GM12878 (cell line): ENCODE results near the gene PLXNB2.

Experiments used
- CREB1 ChIP-seq: IDR thresholded peaks from 2 replicates; pipeline ENCODE4 v1.6.1; 2012; ENCODE audit warnings: low read depth, mild to moderate bottlenecking, inconsistent platforms
- CTCF ChIP-seq, 3 experiments: IDR thresholded peaks in 2 of 3; conservative IDR thresholded peaks in 1 of 3; 2 replicates each; pipeline ENCODE4 v1.5.1; 2011; ENCODE audit warnings: low read depth in 3 of 3, low read length in 3 of 3, mild to moderate bottlenecking in 3 of 3, control low read depth in 2 of 3, moderate library complexity in 2 of 3, inconsistent platforms in 1 of 3, mixed read lengths in 1 of 3; ENCODE audit not compliant: control insufficient read depth in 2 of 3, insufficient read depth in 1 of 3; ENCODE audit errors: extremely low read depth in 1 of 3
- ELK1 ChIP-seq: IDR thresholded peaks from 2 replicates; pipeline ENCODE4 v1.6.1; 2012; ENCODE audit warnings: low read depth, low read length, improper control_type of control experiment
- GABPA ChIP-seq: IDR thresholded peaks from 2 replicates; pipeline ENCODE4 v1.6.1; 2014; ENCODE audit warnings: antibody characterized with exemption, low read depth, mild to moderate bottlenecking, inconsistent platforms
- NR2C2 ChIP-seq: IDR thresholded peaks from 2 replicates; pipeline ENCODE4 v1.6.1; 2011; ENCODE audit warnings: borderline replicate concordance, low read depth; ENCODE audit not compliant: control insufficient read depth, insufficient read length
- POLR2AphosphoS5 ChIP-seq: IDR thresholded peaks from 2 replicates; pipeline ENCODE4 v1.6.1; 2011; ENCODE audit warnings: mild to moderate bottlenecking, low read length, inconsistent platforms
- POU2F2 ChIP-seq: IDR thresholded peaks from 3 replicates; pipeline ENCODE4 v1.6.1; 2011; ENCODE audit warnings: low read depth, mild to moderate bottlenecking, low read length, borderline replicate concordance
- SMAD1 ChIP-seq: fragments of 450-650 bp; IDR thresholded peaks from 2 replicates; pipeline ENCODE4 v1.6.1; 2018; ENCODE audit warnings: mild to moderate bottlenecking, low read depth; ENCODE audit not compliant: partially characterized antibody
- SUZ12 ChIP-seq: fragments of 200-600 bp; sonication (generic); IDR thresholded peaks from one replicate; pipeline ENCODE4 v1.6.1; 2018; ENCODE audit warnings: antibody characterized with exemption, mild to moderate bottlenecking; ENCODE audit not compliant: unreplicated experiment
- TAF1 ChIP-seq: IDR thresholded peaks from 2 replicates; pipeline ENCODE4 v1.6.1; 2011; ENCODE audit warnings: mild to moderate bottlenecking, low read depth, low read length, borderline replicate concordance
- TF ChIP-seq, protein P1 (sequence below): IDR thresholded peaks from 2 replicates; pipeline ENCODE4 v1.6.1; 2011; ENCODE audit warnings: mild to moderate bottlenecking, low read depth, low read length, moderate library complexity; ENCODE audit not compliant: insufficient replicate concordance
- TF ChIP-seq, protein P2 (sequence below): fragments of 450-650 bp; IDR thresholded peaks from 2 replicates; pipeline ENCODE4 v1.6.1; 2017; ENCODE audit warnings: antibody characterized with exemption, mild to moderate bottlenecking, moderate library complexity

- TF ChIP-seq CTCF (IDR thresholded peaks at IDR 0.05 in 2 of 3, conservative IDR thresholded peaks at IDR 0.05 in 1 of 3; ENCODE audit: control insufficient read depth in 2 of 3, extremely low read depth in 1 of 3, insufficient read depth in 1 of 3, low read depth in 3 of 3, low read length in 3 of 3) (no peak), TAF1 (no peak), POU2F2 (no peak), SMAD1 (no peak), GABPA (no peak), POLR2AphosphoS5 (no peak), CREB1 (no peak), NR2C2 (no peak), SUZ12 (no peak), ELK1 (no peak)
- TF ChIP-seq, protein P1, sequence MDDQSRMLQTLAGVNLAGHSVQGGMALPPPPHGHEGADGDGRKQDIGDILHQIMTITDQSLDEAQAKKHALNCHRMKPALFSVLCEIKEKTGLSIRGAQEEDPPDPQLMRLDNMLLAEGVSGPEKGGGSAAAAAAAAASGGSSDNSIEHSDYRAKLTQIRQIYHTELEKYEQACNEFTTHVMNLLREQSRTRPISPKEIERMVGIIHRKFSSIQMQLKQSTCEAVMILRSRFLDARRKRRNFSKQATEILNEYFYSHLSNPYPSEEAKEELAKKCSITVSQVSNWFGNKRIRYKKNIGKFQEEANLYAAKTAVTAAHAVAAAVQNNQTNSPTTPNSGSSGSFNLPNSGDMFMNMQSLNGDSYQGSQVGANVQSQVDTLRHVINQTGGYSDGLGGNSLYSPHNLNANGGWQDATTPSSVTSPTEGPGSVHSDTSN, result no peak
- TF ChIP-seq, protein P2, sequence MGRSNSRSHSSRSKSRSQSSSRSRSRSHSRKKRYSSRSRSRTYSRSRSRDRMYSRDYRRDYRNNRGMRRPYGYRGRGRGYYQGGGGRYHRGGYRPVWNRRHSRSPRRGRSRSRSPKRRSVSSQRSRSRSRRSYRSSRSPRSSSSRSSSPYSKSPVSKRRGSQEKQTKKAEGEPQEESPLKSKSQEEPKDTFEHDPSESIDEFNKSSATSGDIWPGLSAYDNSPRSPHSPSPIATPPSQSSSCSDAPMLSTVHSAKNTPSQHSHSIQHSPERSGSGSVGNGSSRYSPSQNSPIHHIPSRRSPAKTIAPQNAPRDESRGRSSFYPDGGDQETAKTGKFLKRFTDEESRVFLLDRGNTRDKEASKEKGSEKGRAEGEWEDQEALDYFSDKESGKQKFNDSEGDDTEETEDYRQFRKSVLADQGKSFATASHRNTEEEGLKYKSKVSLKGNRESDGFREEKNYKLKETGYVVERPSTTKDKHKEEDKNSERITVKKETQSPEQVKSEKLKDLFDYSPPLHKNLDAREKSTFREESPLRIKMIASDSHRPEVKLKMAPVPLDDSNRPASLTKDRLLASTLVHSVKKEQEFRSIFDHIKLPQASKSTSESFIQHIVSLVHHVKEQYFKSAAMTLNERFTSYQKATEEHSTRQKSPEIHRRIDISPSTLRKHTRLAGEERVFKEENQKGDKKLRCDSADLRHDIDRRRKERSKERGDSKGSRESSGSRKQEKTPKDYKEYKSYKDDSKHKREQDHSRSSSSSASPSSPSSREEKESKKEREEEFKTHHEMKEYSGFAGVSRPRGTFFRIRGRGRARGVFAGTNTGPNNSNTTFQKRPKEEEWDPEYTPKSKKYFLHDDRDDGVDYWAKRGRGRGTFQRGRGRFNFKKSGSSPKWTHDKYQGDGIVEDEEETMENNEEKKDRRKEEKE, result no peak
These were observed 29.0 kb downstream of the PLXNB2 start for GRCh38 chr22:50278461-50278860.
